Measurements from ENCODE around the gene ZNF235.

DNA sequence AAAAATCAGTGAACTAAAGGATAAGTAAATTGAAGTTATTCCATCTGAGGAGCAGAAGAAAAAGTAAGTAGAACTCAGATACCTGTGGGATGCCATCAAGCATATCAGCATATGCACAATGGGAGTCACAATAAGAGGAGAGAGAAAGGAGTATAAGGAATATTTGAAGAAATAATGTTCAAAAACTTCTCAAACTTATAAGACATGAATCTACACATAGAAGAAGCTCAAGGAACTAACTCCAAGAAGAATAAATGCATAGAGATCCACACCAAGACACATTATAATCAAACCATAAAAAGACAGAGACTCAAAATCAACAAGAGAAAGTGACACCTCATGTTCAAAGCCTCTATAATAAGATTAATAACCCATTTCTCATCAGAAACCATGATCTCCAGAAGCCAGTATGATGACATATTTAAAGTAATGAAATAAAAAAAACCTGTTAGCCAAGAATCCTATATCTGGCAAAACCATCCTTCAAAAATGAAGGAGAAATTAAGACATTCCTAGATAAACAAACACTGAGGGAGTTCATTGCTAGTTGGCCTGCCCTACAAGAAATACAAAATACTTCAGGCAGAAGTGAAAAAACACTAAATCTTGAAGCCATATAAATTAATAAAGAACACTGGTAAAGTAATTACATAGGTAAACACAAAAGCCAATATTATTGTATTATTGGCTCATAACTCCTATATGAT, 49.0 kb downstream of the ZNF235 start:
- TF ChIP-seq, protein P1, sequence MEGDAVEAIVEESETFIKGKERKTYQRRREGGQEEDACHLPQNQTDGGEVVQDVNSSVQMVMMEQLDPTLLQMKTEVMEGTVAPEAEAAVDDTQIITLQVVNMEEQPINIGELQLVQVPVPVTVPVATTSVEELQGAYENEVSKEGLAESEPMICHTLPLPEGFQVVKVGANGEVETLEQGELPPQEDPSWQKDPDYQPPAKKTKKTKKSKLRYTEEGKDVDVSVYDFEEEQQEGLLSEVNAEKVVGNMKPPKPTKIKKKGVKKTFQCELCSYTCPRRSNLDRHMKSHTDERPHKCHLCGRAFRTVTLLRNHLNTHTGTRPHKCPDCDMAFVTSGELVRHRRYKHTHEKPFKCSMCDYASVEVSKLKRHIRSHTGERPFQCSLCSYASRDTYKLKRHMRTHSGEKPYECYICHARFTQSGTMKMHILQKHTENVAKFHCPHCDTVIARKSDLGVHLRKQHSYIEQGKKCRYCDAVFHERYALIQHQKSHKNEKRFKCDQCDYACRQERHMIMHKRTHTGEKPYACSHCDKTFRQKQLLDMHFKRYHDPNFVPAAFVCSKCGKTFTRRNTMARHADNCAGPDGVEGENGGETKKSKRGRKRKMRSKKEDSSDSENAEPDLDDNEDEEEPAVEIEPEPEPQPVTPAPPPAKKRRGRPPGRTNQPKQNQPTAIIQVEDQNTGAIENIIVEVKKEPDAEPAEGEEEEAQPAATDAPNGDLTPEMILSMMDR (IDR thresholded peaks at IDR 0.05; ENCODE audit: low read depth, low read length): no peak
- no peak for TF ChIP-seq EZH2phosphoT487 (IDR thresholded peaks at IDR 0.05; ENCODE audit: low read depth)

Measured in OCI-LY3 (cell line).